ENCODE measurements around the gene GRIP1. TPM values are rescaled to one million over a fixed set of nuclear protein-coding genes. Genes with fewer than 3 reads are reported as not detected.

GRIP1 gene
- total and polyA plus RNA-seq, 2 donors (not counting 1 experiment from before 2014, with no cell fraction given) = 0.12 TPM; not detected in 1

DNA sequence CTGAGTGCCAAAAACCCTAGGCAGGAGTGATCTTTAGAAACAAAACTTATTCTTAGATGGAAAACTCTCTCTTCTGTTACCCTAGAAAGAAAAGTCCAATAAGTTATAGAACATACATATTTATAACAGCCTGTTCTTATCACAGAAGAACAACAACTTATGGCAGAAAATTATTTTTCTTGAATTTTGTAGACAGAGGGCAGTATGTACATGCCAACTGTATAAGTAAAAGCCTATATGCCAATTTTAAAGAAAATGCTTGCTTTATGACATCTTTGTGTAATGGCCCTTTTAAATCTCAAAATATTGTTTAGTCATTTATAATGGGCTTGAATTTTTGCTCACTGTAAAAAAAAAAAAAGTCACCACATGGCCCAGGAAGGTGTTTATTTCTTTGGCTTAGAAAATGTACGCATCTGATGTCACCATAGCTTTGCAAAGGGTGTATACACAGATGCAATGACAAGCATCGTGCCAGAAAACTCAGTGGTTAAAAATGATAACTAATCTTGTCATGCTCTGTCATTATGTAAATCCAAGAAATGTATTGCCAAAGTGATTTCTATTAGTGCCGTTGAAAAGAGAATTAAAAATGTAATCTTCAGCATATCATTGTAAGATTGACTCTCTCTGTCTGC, 38.3 kb upstream of the GRIP1 start:
- DNase-seq (ENCODE audit: low read depth in 2 of 2) = no peak
- H3K4me3 ChIP-seq (replicated peaks in 1 of 4; ENCODE audit: control extremely low read depth in 1 of 4, insufficient read depth in 1 of 4, low read depth in 3 of 4, low read length in 4 of 4) = no peak overlapping the region
- H3K27me3 ChIP-seq (ENCODE audit: control insufficient read depth, insufficient read depth, low read length) = no peaks in the 10 kb centered on the region
- no peaks in the 10 kb centered on the region for H3K79me2 ChIP-seq (ENCODE audit: control insufficient read depth, insufficient read depth, low read length)
- H3K4me2 ChIP-seq (ENCODE audit: extremely low read depth, insufficient read depth, low read length) = no peak overlapping the region
- H3K9ac ChIP-seq (ENCODE audit: insufficient read depth, low read length) = no peak overlapping the region
- H4K20me1 ChIP-seq (ENCODE audit: control insufficient read depth, extremely low read depth, insufficient read depth, low read length) = no peaks in the 10 kb centered on the region
- no peak overlapping the region for H3K27ac ChIP-seq (ENCODE audit: insufficient read depth, low read length)
- no peaks in the 10 kb centered on the region for H3K4me1 ChIP-seq (ENCODE audit: control insufficient read depth, extremely low read depth, insufficient read depth, low read length)
- TF ChIP-seq EZH2 (IDR thresholded peaks at IDR 0.05; ENCODE audit: low read length, missing control alignments) (no peak), CTCF (conservative IDR thresholded peaks at IDR 0.05 in 1 of 2, IDR thresholded peaks at IDR 0.05 in 1 of 2; ENCODE audit: low read depth in 1 of 2, low read length in 2 of 2) (no peak)
- H2AFZ ChIP-seq (ENCODE audit: low read length) = no peak overlapping the region
- H3K36me3 ChIP-seq (ENCODE audit: control insufficient read depth, insufficient read depth, low read length) = no peaks in the 10 kb centered on the region
- H3K9me3 ChIP-seq (ENCODE audit: control insufficient read depth, insufficient read depth, low read depth, low read length) = no peaks in the 10 kb centered on the region

DNA sequence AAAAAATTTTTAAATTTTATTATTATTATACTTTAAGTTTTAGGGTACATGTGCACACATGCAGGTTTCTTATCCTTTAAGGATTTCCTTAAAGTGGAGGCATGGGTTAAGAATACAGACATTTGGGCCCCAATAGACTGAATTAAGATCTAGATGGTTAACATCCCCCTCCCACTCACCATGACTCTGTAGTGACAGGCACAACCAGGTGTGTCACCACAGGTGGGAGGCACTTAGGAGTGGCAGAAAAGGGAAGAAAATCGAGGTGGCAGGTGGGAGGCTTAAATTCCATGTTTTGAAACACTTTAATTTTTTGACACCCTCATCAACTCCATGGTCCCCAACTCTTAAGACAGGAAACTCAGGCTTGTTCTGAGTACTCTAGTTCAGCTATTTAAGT, 37.6 kb upstream of the GRIP1 start:
- Histone ChIP-seq H3K79me2 (ENCODE audit: control insufficient read depth, insufficient read depth, low read length) (no peaks in the 10 kb centered on the region), H3K4me3 (replicated peaks in 1 of 4; ENCODE audit: control extremely low read depth in 1 of 4, insufficient read depth in 1 of 4, low read depth in 3 of 4, low read length in 4 of 4) (no peak overlapping the region), H3K27ac (ENCODE audit: insufficient read depth, low read length) (no peak overlapping the region), H3K4me2 (ENCODE audit: extremely low read depth, insufficient read depth, low read length) (no peak overlapping the region), H3K27me3 (ENCODE audit: control insufficient read depth, insufficient read depth, low read length) (no peaks in the 10 kb centered on the region), H3K4me1 (ENCODE audit: control insufficient read depth, extremely low read depth, insufficient read depth, low read length) (no peaks in the 10 kb centered on the region), H3K9me3 (ENCODE audit: control insufficient read depth, insufficient read depth, low read depth, low read length) (no peaks in the 10 kb centered on the region), H2AFZ (ENCODE audit: low read length) (no peak overlapping the region), H3K36me3 (ENCODE audit: control insufficient read depth, insufficient read depth, low read length) (no peaks in the 10 kb centered on the region), H3K9ac (ENCODE audit: insufficient read depth, low read length) (no peak overlapping the region), H4K20me1 (ENCODE audit: control insufficient read depth, extremely low read depth, insufficient read depth, low read length) (no peaks in the 10 kb centered on the region)
- TF ChIP-seq CTCF (conservative IDR thresholded peaks at IDR 0.05 in 1 of 2, IDR thresholded peaks at IDR 0.05 in 1 of 2; ENCODE audit: low read depth in 1 of 2, low read length in 2 of 2) (no peak), EZH2 (IDR thresholded peaks at IDR 0.05; ENCODE audit: low read length, missing control alignments) (no peak)
- DNase-seq (ENCODE audit: low read depth in 2 of 2) = no peak

DNA sequence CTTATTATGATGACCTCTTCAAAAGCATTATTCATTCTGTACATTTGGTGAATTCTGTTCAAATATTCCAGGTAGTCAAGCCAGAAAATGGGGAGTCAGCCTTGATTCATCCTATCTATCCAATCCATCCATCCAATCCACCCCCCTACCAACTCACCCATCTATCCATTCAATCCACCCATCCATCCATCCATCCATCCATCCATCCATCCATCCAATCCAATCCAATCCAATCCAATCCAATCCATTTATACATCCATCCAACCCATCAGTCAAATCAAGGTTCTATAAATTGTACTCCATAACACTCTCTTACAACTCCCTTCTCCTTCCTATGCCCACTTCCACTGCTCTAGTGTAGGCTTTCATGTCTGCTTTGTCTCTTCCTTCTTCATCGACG, 35.8 kb upstream of the GRIP1 start:
- no peak overlapping the region for H3K27ac ChIP-seq (ENCODE audit: insufficient read depth, low read length)
- TF ChIP-seq EZH2 (IDR thresholded peaks at IDR 0.05; ENCODE audit: low read length, missing control alignments) = no peak
- no peak for TF ChIP-seq CTCF (conservative IDR thresholded peaks at IDR 0.05 in 1 of 2, IDR thresholded peaks at IDR 0.05 in 1 of 2; ENCODE audit: low read depth in 1 of 2, low read length in 2 of 2)

More for the DNA sequence above, 35.8 kb upstream of the GRIP1 start:
- Histone ChIP-seq H3K27me3 (ENCODE audit: control insufficient read depth, insufficient read depth, low read length) (no peaks in the 10 kb centered on the region), H3K4me3 (replicated peaks in 1 of 4; ENCODE audit: control extremely low read depth in 1 of 4, insufficient read depth in 1 of 4, low read depth in 3 of 4, low read length in 4 of 4) (no peak overlapping the region), H3K36me3 (ENCODE audit: control insufficient read depth, insufficient read depth, low read length) (no peaks in the 10 kb centered on the region), H3K9me3 (ENCODE audit: control insufficient read depth, insufficient read depth, low read depth, low read length) (no peaks in the 10 kb centered on the region), H3K9ac (ENCODE audit: insufficient read depth, low read length) (no peak overlapping the region), H4K20me1 (ENCODE audit: control insufficient read depth, extremely low read depth, insufficient read depth, low read length) (no peaks in the 10 kb centered on the region), H2AFZ (ENCODE audit: low read length) (no peak overlapping the region), H3K4me1 (ENCODE audit: control insufficient read depth, extremely low read depth, insufficient read depth, low read length) (no peaks in the 10 kb centered on the region), H3K4me2 (ENCODE audit: extremely low read depth, insufficient read depth, low read length) (no peak overlapping the region), H3K79me2 (ENCODE audit: control insufficient read depth, insufficient read depth, low read length) (no peaks in the 10 kb centered on the region)
- no peak for DNase-seq (ENCODE audit: low read depth in 2 of 2)
